ENCODE data around the gene COX5B. TPM values are rescaled to one million over a fixed set of nuclear protein-coding genes. Genes with fewer than 3 reads are reported as not detected.

The COX5B gene
- polyA plus RNA-seq, 1 donor from 2014 or later, result 616 TPM

DNA sequence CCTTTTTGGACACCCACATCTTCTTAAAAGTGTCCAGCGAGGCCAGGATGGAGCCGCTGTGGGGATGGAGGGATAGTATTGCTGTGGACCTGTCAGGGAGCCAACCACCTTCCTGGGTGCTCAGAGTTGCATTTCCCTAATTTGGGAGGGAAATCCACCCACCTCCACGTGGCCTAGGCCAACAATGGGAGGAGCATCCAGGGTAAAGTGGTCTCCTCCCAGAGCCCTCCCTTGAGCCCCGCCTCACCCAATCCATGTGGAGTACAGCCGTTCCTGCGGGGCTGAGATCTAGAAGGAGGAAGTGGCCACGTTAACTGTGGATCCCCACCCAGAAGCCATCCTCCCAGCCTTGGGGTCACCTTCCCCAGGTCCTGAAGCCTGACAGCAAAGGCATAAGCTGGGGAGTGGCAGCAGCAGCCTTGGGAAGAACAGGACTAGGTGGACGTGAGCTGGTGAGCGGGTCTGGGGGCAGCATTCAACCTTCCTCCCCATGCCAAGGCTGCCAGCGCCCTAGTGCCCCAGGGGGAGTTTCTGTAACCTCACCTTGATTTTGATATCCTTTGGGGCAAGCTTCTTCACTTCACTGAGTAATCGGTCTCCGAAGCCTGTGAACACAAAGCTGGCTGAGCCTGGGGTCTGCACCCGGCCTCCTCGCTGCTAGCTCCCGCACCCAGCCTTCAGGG is 11.2 kb downstream of the COX5B start:
- Histone ChIP-seq H3K4me2 (ENCODE audit: low read length) (no peak overlapping the region), H4K20me1 (ENCODE audit: insufficient read depth) (no peaks in the 10 kb centered on the region), H3K9me2 (ENCODE audit: insufficient read depth, low read length) (no peaks in the 10 kb centered on the region), H3K9me3 (ENCODE audit: low read length) (no peaks in the 10 kb centered on the region), H3K4me3 (ENCODE audit: low read length) (no peak overlapping the region), H3K27ac (ENCODE audit: low read length) (no peak overlapping the region), H3K27me3 (ENCODE audit: insufficient read depth, low read depth, low read length) (no peaks in the 10 kb centered on the region), H2AFZ (ENCODE audit: low read depth, low read length) (no peak overlapping the region), H3K9ac (ENCODE audit: low read length) (no peak overlapping the region), H3F3A (ENCODE audit: insufficient read depth, low read length, poor library complexity, severe bottlenecking) (no peaks in the 10 kb centered on the region), H3K36me3 (ENCODE audit: insufficient read depth, low read length) (no peaks in the 10 kb centered on the region), H3K79me2 (replicated peaks; ENCODE audit: insufficient read depth, low read length) (peaks cover 7% of the 10 kb centered on the region)
- TF ChIP-seq EP300 (conservative IDR thresholded peaks at IDR 0.05; ENCODE audit: poor library complexity, severe bottlenecking), result no peak

GRCh38 chr2:97657986-97658690 is 12.3 kb downstream of the COX5B start:
- no peaks in the 10 kb centered on the region for H3K9me2 ChIP-seq (ENCODE audit: insufficient read depth, low read length)
- no peaks in the 10 kb centered on the region for H3F3A ChIP-seq (ENCODE audit: insufficient read depth, low read length, poor library complexity, severe bottlenecking)
- H4K20me1 ChIP-seq (ENCODE audit: insufficient read depth), result no peaks in the 10 kb centered on the region
- H3K4me2 ChIP-seq (ENCODE audit: low read length), result no peak overlapping the region
- no peak overlapping the region for H3K27ac ChIP-seq (ENCODE audit: low read length)
- peaks cover 18% of the 10 kb centered on the region for H3K79me2 ChIP-seq (replicated peaks; ENCODE audit: insufficient read depth, low read length)
- H3K9ac ChIP-seq (ENCODE audit: low read length), result no peak overlapping the region
- no peak overlapping the region for H3K4me3 ChIP-seq (ENCODE audit: low read length)
- no peaks in the 10 kb centered on the region for H3K27me3 ChIP-seq (ENCODE audit: insufficient read depth, low read depth, low read length)
- TF ChIP-seq RAD21 (conservative IDR thresholded peaks at IDR 0.05) (no peak), CTCF (IDR thresholded peaks at IDR 0.05; ENCODE audit: poor library complexity, severe bottlenecking) (no peak), TAF1 (IDR thresholded peaks at IDR 0.05; ENCODE audit: low read depth) (no peak), MXI1 (conservative IDR thresholded peaks at IDR 0.05; ENCODE audit: poor library complexity, severe bottlenecking) (no peak), SMC3 (conservative IDR thresholded peaks at IDR 0.05; ENCODE audit: poor library complexity) (no peak), EZH2 (IDR thresholded peaks at IDR 0.05; ENCODE audit: borderline replicate concordance, insufficient read depth, low read length, poor library complexity, severe bottlenecking) (no peak), EP300 (conservative IDR thresholded peaks at IDR 0.05; ENCODE audit: poor library complexity, severe bottlenecking) (no peak), POLR2AphosphoS5 (IDR thresholded peaks at IDR 0.05) (no peak)
- TF ChIP-seq, protein P1, sequence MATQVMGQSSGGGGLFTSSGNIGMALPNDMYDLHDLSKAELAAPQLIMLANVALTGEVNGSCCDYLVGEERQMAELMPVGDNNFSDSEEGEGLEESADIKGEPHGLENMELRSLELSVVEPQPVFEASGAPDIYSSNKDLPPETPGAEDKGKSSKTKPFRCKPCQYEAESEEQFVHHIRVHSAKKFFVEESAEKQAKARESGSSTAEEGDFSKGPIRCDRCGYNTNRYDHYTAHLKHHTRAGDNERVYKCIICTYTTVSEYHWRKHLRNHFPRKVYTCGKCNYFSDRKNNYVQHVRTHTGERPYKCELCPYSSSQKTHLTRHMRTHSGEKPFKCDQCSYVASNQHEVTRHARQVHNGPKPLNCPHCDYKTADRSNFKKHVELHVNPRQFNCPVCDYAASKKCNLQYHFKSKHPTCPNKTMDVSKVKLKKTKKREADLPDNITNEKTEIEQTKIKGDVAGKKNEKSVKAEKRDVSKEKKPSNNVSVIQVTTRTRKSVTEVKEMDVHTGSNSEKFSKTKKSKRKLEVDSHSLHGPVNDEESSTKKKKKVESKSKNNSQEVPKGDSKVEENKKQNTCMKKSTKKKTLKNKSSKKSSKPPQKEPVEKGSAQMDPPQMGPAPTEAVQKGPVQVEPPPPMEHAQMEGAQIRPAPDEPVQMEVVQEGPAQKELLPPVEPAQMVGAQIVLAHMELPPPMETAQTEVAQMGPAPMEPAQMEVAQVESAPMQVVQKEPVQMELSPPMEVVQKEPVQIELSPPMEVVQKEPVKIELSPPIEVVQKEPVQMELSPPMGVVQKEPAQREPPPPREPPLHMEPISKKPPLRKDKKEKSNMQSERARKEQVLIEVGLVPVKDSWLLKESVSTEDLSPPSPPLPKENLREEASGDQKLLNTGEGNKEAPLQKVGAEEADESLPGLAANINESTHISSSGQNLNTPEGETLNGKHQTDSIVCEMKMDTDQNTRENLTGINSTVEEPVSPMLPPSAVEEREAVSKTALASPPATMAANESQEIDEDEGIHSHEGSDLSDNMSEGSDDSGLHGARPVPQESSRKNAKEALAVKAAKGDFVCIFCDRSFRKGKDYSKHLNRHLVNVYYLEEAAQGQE (IDR thresholded peaks at IDR 0.05; ENCODE audit: borderline replicate concordance), result no peak
- no peaks in the 10 kb centered on the region for H3K9me3 ChIP-seq (ENCODE audit: low read length)
- no peak overlapping the region for H2AFZ ChIP-seq (ENCODE audit: low read depth, low read length)
- no peaks in the 10 kb centered on the region for H3K36me3 ChIP-seq (ENCODE audit: insufficient read depth, low read length)
